Stomach (tissue), 4 donors: ENCODE results near the gene FARP2.

Experiments used
- POLR2A ChIP-seq, 4 donors: fragments of 450-650 bp; IDR thresholded peaks; one replicate each; pipeline ENCODE4 v1.6.1; 2016; ENCODE audit warnings: antibody characterized with exemption in 4 of 4, control low read depth in 2 of 4, mild to moderate bottlenecking in 1 of 4, moderate library complexity in 1 of 4
- POLR2AphosphoS5 ChIP-seq, 3 donors: sonication (generic); formaldehyde crosslinking; IDR thresholded peaks; one replicate each; pipeline ENCODE4 v1.6.1; 2016; ENCODE audit warnings: antibody characterized with exemption in 3 of 3
- TF ChIP-seq, protein P1 (sequence below), 7 experiments: fragments of 450-650 bp in 4 of 7; fragments of 200-600 bp in 3 of 7; sonication (generic) in 3 of 7; IDR thresholded peaks; one replicate each; pipeline ENCODE4 v1.5.1; 2016 to 2019; ENCODE audit warnings: antibody characterized with exemption in 7 of 7, control low read depth in 2 of 7, mild to moderate bottlenecking in 1 of 7

DNA sequence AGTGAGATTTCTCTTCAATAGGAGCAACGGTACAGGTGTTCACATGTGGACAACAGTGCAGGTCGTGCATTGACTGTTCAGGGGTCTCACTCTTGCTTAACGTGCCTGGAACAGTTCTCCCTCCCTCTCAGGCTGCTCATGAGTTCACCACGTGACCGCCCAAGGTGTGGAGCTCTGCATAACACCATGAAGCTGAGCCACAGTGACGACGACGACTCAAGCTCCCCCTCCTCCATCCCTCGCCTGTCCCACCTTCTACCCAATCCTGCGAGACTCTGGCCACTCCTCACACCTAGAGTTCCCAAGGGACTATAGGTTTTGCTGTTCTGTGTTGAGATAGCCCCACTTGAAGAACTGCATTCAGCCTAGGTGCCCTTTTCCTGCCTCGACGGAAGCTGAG, 109.5 kb downstream of the FARP2 start:
- no peak for TF ChIP-seq POLR2A (IDR thresholded peaks at IDR 0.05)
- TF ChIP-seq, protein P1, sequence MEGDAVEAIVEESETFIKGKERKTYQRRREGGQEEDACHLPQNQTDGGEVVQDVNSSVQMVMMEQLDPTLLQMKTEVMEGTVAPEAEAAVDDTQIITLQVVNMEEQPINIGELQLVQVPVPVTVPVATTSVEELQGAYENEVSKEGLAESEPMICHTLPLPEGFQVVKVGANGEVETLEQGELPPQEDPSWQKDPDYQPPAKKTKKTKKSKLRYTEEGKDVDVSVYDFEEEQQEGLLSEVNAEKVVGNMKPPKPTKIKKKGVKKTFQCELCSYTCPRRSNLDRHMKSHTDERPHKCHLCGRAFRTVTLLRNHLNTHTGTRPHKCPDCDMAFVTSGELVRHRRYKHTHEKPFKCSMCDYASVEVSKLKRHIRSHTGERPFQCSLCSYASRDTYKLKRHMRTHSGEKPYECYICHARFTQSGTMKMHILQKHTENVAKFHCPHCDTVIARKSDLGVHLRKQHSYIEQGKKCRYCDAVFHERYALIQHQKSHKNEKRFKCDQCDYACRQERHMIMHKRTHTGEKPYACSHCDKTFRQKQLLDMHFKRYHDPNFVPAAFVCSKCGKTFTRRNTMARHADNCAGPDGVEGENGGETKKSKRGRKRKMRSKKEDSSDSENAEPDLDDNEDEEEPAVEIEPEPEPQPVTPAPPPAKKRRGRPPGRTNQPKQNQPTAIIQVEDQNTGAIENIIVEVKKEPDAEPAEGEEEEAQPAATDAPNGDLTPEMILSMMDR (IDR thresholded peaks at IDR 0.05) = no peak
- TF ChIP-seq POLR2AphosphoS5 (IDR thresholded peaks at IDR 0.05) = no peak
